Fibroblast of villous mesenchyme (primary cell): ENCODE data around the gene PPOX. TPM values are rescaled to one million over a fixed set of nuclear protein-coding genes. Genes with fewer than 3 reads are reported as not detected.
A peak's percentile ranks its signal among the peaks of the same experiment; 100 is the strongest.

Source experiments
- DNase-seq: peaks from one replicate; pipeline ENCODE4 v3.0.0-alpha.2; 2010; ENCODE audit warnings: low read depth
- H3K4me3 ChIP-seq: 2 replicates; pipeline ENCODE4 v1.5.1; 2011; ENCODE audit warnings: low read depth, mild to moderate bottlenecking, low read length
- CTCF ChIP-seq: IDR thresholded peaks from 2 replicates; pipeline ENCODE4 v1.5.1; 2012; ENCODE audit warnings: low read depth, mild to moderate bottlenecking, low read length; ENCODE audit not compliant: insufficient read depth
- total RNA-seq: library from RNA; depleted of rRNA; stranded (reverse); fragments of >200 nt; gene quantifications from 2 replicates; pipeline ENCODE4 v1.2.3, GENCODE V29; 2012

The PPOX gene
- total RNA-seq, 1 donor, result 10.4 TPM

GRCh38 chr1:161161652-161162051 lies 4.6 kb upstream of the PPOX start:
- no peak overlapping the region for H3K4me3 ChIP-seq
- TF ChIP-seq CTCF, result no peak
- no peak for DNase-seq

GRCh38 chr1:161162052-161162451 lies 4.2 kb upstream of the PPOX start:
- no peak for DNase-seq
- H3K4me3 ChIP-seq, result no peak overlapping the region
- no peak for TF ChIP-seq CTCF

GRCh38 chr1:161162806-161163205 lies 3.4 kb upstream of the PPOX start:
- no peak for TF ChIP-seq CTCF
- DNase-seq, result no peak
- no peak overlapping the region for H3K4me3 ChIP-seq

- no peak for TF ChIP-seq CTCF
- DNase-seq, result no peak
- H3K4me3 ChIP-seq, result no peak overlapping the region
Measured at GRCh38 chr1:161163793-161164192, 2.4 kb upstream of the PPOX start.

- TF ChIP-seq CTCF, result no peak
- DNase-seq, result no peak
- peak overlapping the region; percentile 87 for H3K4me3 ChIP-seq
Measured at GRCh38 chr1:161164901-161165610, 1.2 kb upstream of the PPOX start.

GRCh38 chr1:161166669-161167548 lies 683 bp downstream of the PPOX start:
- DNase-seq, result no peak
- H3K4me3 ChIP-seq, result peak overlapping the region; percentile 87
- no peak for TF ChIP-seq CTCF
